Spleen (tissue), 11 donors: ENCODE measurements around the gene TNFRSF18. TPM values are rescaled to one million over a fixed set of nuclear protein-coding genes. Genes with fewer than 3 reads are reported as not detected.

ENCODE experiments used
- DNase-seq: peaks from one replicate; pipeline ENCODE4 v3.0.0-alpha.2; 2020
- H3K27ac ChIP-seq, 8 donors: fragments of 200-600 bp; sonication (generic) in 7 of 8; 1 replicate in 4 of 8; 2 replicates in 4 of 8; pipeline versions ENCODE4 v1.5.0 to v1.8.0; 2016 to 2021; ENCODE audit warnings: inconsistent platforms in 4 of 8, mild to moderate bottlenecking in 4 of 8, moderate library complexity in 1 of 8
- H3K27me3 ChIP-seq, 7 donors: fragments of 200-600 bp; sonication (generic) in 6 of 7; replicated peaks in 1 of 7; 1 replicate in 4 of 7; 2 replicates in 3 of 7; pipeline versions ENCODE4 v1.5.0 to v1.8.0; 2016 to 2021; ENCODE audit warnings: inconsistent platforms in 3 of 7, mild to moderate bottlenecking in 1 of 7
- H3K36me3 ChIP-seq, 6 donors: fragments of 200-600 bp; sonication (generic) in 5 of 6; 1 replicate in 4 of 6; 2 replicates in 2 of 6; pipeline versions ENCODE4 v1.5.0 to v1.8.0; 2016 to 2021; ENCODE audit warnings: inconsistent platforms in 2 of 6
- H3K4me1 ChIP-seq, 6 donors: fragments of 200-600 bp; sonication (generic) in 5 of 6; 1 replicate in 3 of 6; 2 replicates in 3 of 6; pipeline versions ENCODE4 v1.5.0 to v1.8.0; 2016 to 2021; ENCODE audit warnings: inconsistent platforms in 3 of 6
- H3K4me3 ChIP-seq, 8 donors: fragments of 200-600 bp; sonication (generic) in 7 of 8; 1 replicate in 4 of 8; 2 replicates in 4 of 8; pipeline versions ENCODE4 v1.5.0 to v1.8.0; 2016 to 2021; ENCODE audit warnings: inconsistent platforms in 4 of 8, mild to moderate bottlenecking in 4 of 8, moderate library complexity in 2 of 8
- H3K9me3 ChIP-seq, 8 donors: fragments of 200-600 bp; sonication (generic) in 7 of 8; 1 replicate in 4 of 8; 2 replicates in 4 of 8; pipeline versions ENCODE4 v1.5.0 to v1.8.0; 2016 to 2021; ENCODE audit warnings: inconsistent platforms in 4 of 8
- CTCF ChIP-seq, 11 experiments: fragments of 200-600 bp in 7 of 11; fragments of 450-650 bp in 4 of 11; sonication (generic) in 4 of 11; IDR thresholded peaks in 8 of 11; conservative IDR thresholded peaks in 3 of 11; 1 replicate in 7 of 11; 2 replicates in 4 of 11; pipeline versions ENCODE4 v1.4.0 to v1.8.0; 2016 to 2021; ENCODE audit warnings: antibody characterized with exemption in 11 of 11, inconsistent platforms in 4 of 11, mild to moderate bottlenecking in 1 of 11
- POLR2A ChIP-seq, 3 donors: fragments of 450-650 bp; IDR thresholded peaks; one replicate each; pipeline ENCODE4 v1.5.1; 2017; ENCODE audit warnings: antibody characterized with exemption in 3 of 3, mild to moderate bottlenecking in 1 of 3
- POLR2AphosphoS5 ChIP-seq, 3 donors: sonication (generic); formaldehyde crosslinking; IDR thresholded peaks; one replicate each; pipeline ENCODE4 v1.5.1; 2017; ENCODE audit warnings: antibody characterized with exemption in 3 of 3
- WGBS, 5 donors: extraction: QIAGEN DNeasy Blood & Tissue Kit in 3 of 5; methylation state at CpG; one replicate each; pipeline versions ENCODE4 v1.1.5 to v1.1.7; 2013 to 2018; 5-methylcytosine and 5-hydroxymethylcytosine counted together
- intact Hi-C: fragments of 100-400 bp; cut with DNase I; formaldehyde crosslinking; loops from one replicate; pipeline ENCODE4 v1.15.0; 2023; ENCODE audit warnings: low total_unique reads
- polyA plus RNA-seq, 3 donors: library from polyadenylated mRNA; stranded (reverse); fragments of 200-250 nt; gene quantifications; one replicate each; pipeline ENCODE4 v1.2.1, GENCODE V29; 2013
- total RNA-seq, 7 donors: library from RNA; depleted of rRNA in 3 of 7; stranded (reverse); fragments of >200 nt in 3 of 7; fragmentation: NEBNext Ultra II Directional in 4 of 7; extraction: Animal tissue kit (Norgen Biotek cat#: 25700) in 4 of 7; gene quantifications; one replicate each; pipeline versions ENCODE4 v1.1.0 to v1.2.1, GENCODE V29; 2016 to 2021
- donor health status: healthy with polysubstance abuse.
- donor health status: DM: no; HTN: no; CAD: no; lungs with moderate emphysema.
- donor health status: DM: no; HTN: no; CAD: no.
- donor health status: Bipolar disorder and iron deficiency.
- donor health status: healthy.
- donor health status: DM: no; HTN: no; CAD: no.
- donor health status: DM: yes; HTN: yes; CAD: no.

Gene TNFRSF18
- total and polyA plus RNA-seq, 10 donors, result 5.2 to 16.3 (median 7.6) TPM

- DNase-seq, result no peak
- 78 to 85% (median 82%) methylated on average over 21 to 26 of the region's 26 CpGs for WGBS, 5 donors
- H3K9me3 ChIP-seq, result no peaks in the 10 kb centered on the region
- no peak overlapping the region for H3K4me3 ChIP-seq
- no peak overlapping the region for H3K27ac ChIP-seq
- H3K4me1 ChIP-seq, result peaks cover 0 to 21% (median 0%) of the 10 kb centered on the region in 6 donors
- TF ChIP-seq POLR2A (IDR thresholded peaks at IDR 0.05) (no peak), POLR2AphosphoS5 (IDR thresholded peaks at IDR 0.05) (no peak), CTCF (IDR thresholded peaks at IDR 0.05 in 8 of 11, conservative IDR thresholded peaks at IDR 0.05 in 3 of 11) (no peak)
- intact Hi-C loops, result no loop called here
- H3K36me3 ChIP-seq, result no peaks in the 10 kb centered on the region
- peaks cover 0 to 80% (median 46%) of the 10 kb centered on the region in 7 donors for H3K27me3 ChIP-seq
Observed at GRCh38 chr1:1164361-1164700, 42.1 kb downstream of the TNFRSF18 start.

- intact Hi-C loops, result no loop called here
- Histone ChIP-seq H3K36me3 (no peaks in the 10 kb centered on the region), H3K27ac (no peak overlapping the region), H3K9me3 (no peaks in the 10 kb centered on the region), H3K27me3 (peaks cover 0 to 72% (median 39%) of the 10 kb centered on the region in 7 donors), H3K4me3 (no peak overlapping the region), H3K4me1 (peaks cover 2 to 26% (median 4%) of the 10 kb centered on the region in 6 donors)
- TF ChIP-seq POLR2AphosphoS5 (IDR thresholded peaks at IDR 0.05), result no peak
- no peak for TF ChIP-seq POLR2A (IDR thresholded peaks at IDR 0.05)
- DNase-seq, result no peak
- 89 to 95% (median 93%) methylated on average over 28 to 33 of the region's 33 CpGs for WGBS, 5 donors
Observed at GRCh38 chr1:1163538-1164070, 42.8 kb downstream of the TNFRSF18 start.

GRCh38 chr1:1162597-1163537 lies 43.5 kb downstream of the TNFRSF18 start:
- no peak for TF ChIP-seq POLR2AphosphoS5 (IDR thresholded peaks at IDR 0.05)
- no peak for TF ChIP-seq POLR2A (IDR thresholded peaks at IDR 0.05)
- no peak for TF ChIP-seq CTCF (IDR thresholded peaks at IDR 0.05 in 8 of 11, conservative IDR thresholded peaks at IDR 0.05 in 3 of 11)
- H3K4me3 ChIP-seq, result no peak overlapping the region
- 65 to 81% (median 78%) methylated on average over 37 to 73 of the region's 73 CpGs for WGBS, 5 donors
- DNase-seq, result no peak
- intact Hi-C loops, result no loop called here
- peaks cover 0 to 65% (median 36%) of the 10 kb centered on the region in 7 donors for H3K27me3 ChIP-seq
- H3K4me1 ChIP-seq, result peaks cover 6 to 33% (median 11%) of the 10 kb centered on the region in 6 donors
- no peak overlapping the region for H3K27ac ChIP-seq
- H3K36me3 ChIP-seq, result no peaks in the 10 kb centered on the region
- no peaks in the 10 kb centered on the region for H3K9me3 ChIP-seq

GRCh38 chr1:1161683-1162079 lies 44.7 kb downstream of the TNFRSF18 start:
- WGBS, 5 donors, result 67 to 86% (median 80%) methylated on average over 8 to 17 of the region's 17 CpGs
- H3K9me3 ChIP-seq, result no peaks in the 10 kb centered on the region
- DNase-seq, result no peak
- TF ChIP-seq CTCF (IDR thresholded peaks at IDR 0.05 in 8 of 11, conservative IDR thresholded peaks at IDR 0.05 in 3 of 11) (no peak), POLR2AphosphoS5 (IDR thresholded peaks at IDR 0.05) (no peak), POLR2A (IDR thresholded peaks at IDR 0.05) (no peak)
- H3K27ac ChIP-seq, result no peak overlapping the region
- H3K4me1 ChIP-seq, result peaks cover 6 to 30% (median 14%) of the 10 kb centered on the region in 6 donors
- intact Hi-C loops, result no loop called here
- peaks cover 0 to 53% (median 29%) of the 10 kb centered on the region in 7 donors for H3K27me3 ChIP-seq
- H3K4me3 ChIP-seq, result no peak overlapping the region
- no peaks in the 10 kb centered on the region for H3K36me3 ChIP-seq
